SIG-M5 (cell line): ENCODE measurements around the gene TRRAP.
"Not testable (repeated sequence)": the region's sequence is repeated elsewhere in the genome, so short reads cannot be mapped to it uniquely, and the experiment has no call there.

Experiments
- DNase-seq: peaks from one replicate; lab custom pipeline; 2025; lab: John Stamatoyannopoulos, UW

The TRRAP gene

GRCh38 chr7:98878365-98879197 is at the start of gene TRRAP:
Gene TRRAP, plus strand, starts transcription at chr7:98878532. Its CDS starts 2,619 bp downstream, at chr7:98881151.
- no peak for DNase-seq

GRCh38 chr7:98830972-98831548 is 47.3 kb upstream of the TRRAP start:
- DNase-seq: no peak

GRCh38 chr7:98831641-98832221 is 46.6 kb upstream of the TRRAP start:
- DNase-seq: no peak

GRCh38 chr7:98833022-98833421 is 45.3 kb upstream of the TRRAP start:
- no peak for DNase-seq

- DNase-seq: no peak
Observed at GRCh38 chr7:98834949-98835348, 43.4 kb upstream of the TRRAP start.

- no peak for DNase-seq
Observed at GRCh38 chr7:98836811-98837629, 41.3 kb upstream of the TRRAP start.

GRCh38 chr7:98837630-98837972 is 40.7 kb upstream of the TRRAP start:
- no peak for DNase-seq

GRCh38 chr7:98840096-98840495 is 38.2 kb upstream of the TRRAP start:
- no peak for DNase-seq

GRCh38 chr7:98840722-98841121 is 37.6 kb upstream of the TRRAP start:
- DNase-seq: no peak

- no peak for DNase-seq
Observed at GRCh38 chr7:98841179-98841997, 36.9 kb upstream of the TRRAP start.

GRCh38 chr7:98842552-98842951 is 35.8 kb upstream of the TRRAP start:
- not testable (repeated sequence) for DNase-seq

GRCh38 chr7:98848918-98849317 is 29.4 kb upstream of the TRRAP start:
- no peak for DNase-seq

- DNase-seq: no peak
Observed at GRCh38 chr7:98852826-98853225, 25.5 kb upstream of the TRRAP start.

- no peak for DNase-seq
Observed at GRCh38 chr7:98855610-98856422, 22.5 kb upstream of the TRRAP start.

GRCh38 chr7:98860071-98860470 is 18.3 kb upstream of the TRRAP start:
- no peak for DNase-seq

GRCh38 chr7:98862203-98862602 is 16.1 kb upstream of the TRRAP start:
- no peak for DNase-seq

- DNase-seq: no peak
Observed at GRCh38 chr7:98862716-98863420, 15.5 kb upstream of the TRRAP start.

- DNase-seq: no peak
Observed at GRCh38 chr7:98863601-98864000, 14.7 kb upstream of the TRRAP start.

- DNase-seq: no peak
Observed at GRCh38 chr7:98864731-98865453, 13.4 kb upstream of the TRRAP start.
